K562 (cell line): Measurements from ENCODE around the gene ANGEL2. TPM values are rescaled to one million over a fixed set of nuclear protein-coding genes. Genes with fewer than 3 reads are reported as not detected.

Experiments used
- CBFA2T3 ChIP-seq: fragments of 450-650 bp; IDR thresholded peaks from 2 replicates; pipeline ENCODE4 v1.6.1; 2017
- CBX2 ChIP-seq: fragments of 200-600 bp; sonication (generic); IDR thresholded peaks from one replicate; pipeline ENCODE4 v1.6.1; 2012; ENCODE audit warnings: mild to moderate bottlenecking, low read length, inconsistent platforms; ENCODE audit not compliant: insufficient read depth, poor library complexity, severe bottlenecking
- CTCF ChIP-seq, 3 experiments: IDR thresholded peaks in 2 of 3; conservative IDR thresholded peaks in 1 of 3; 2 replicates each; pipeline ENCODE4 v1.5.1; 2011 to 2012; ENCODE audit warnings: low read length in 3 of 3, mild to moderate bottlenecking in 3 of 3, control low read depth in 2 of 3, improper control_type of control experiment in 1 of 3, inconsistent platforms in 1 of 3, low read depth in 1 of 3, mixed read lengths in 1 of 3, moderate library complexity in 1 of 3; ENCODE audit not compliant: insufficient read depth in 2 of 3
- HES1 ChIP-seq: fragments of 450-650 bp; IDR thresholded peaks from 2 replicates; pipeline ENCODE4 v1.6.1; 2016; ENCODE audit warnings: low read depth, mild to moderate bottlenecking, moderate library complexity
- HMGXB4 ChIP-seq: sonication (generic); formaldehyde crosslinking; IDR thresholded peaks from 2 replicates; pipeline ENCODE4 v1.8.1; 2023; ENCODE audit warnings: mild to moderate bottlenecking, missing genetic modification reagents
- KAT7 ChIP-seq: sonication (generic); formaldehyde crosslinking; IDR thresholded peaks from 2 replicates; pipeline ENCODE4 v1.8.0; 2022; ENCODE audit warnings: missing genetic modification reagents, mild to moderate bottlenecking, borderline replicate concordance
- LEF1 ChIP-seq: fragments of 450-650 bp; IDR thresholded peaks from 2 replicates; pipeline ENCODE4 v1.6.1; 2016; ENCODE audit warnings: mild to moderate bottlenecking
- MCM2 ChIP-seq: fragments of 450-650 bp; IDR thresholded peaks from 2 replicates; pipeline ENCODE4 v1.6.1; 2017; ENCODE audit warnings: low read depth, mild to moderate bottlenecking
- NFXL1 ChIP-seq: fragments of 450-650 bp; formaldehyde crosslinking; IDR thresholded peaks from 2 replicates; pipeline ENCODE4 v1.4.0; 2021; ENCODE audit warnings: mild to moderate bottlenecking
- PCBP1 ChIP-seq: fragments of 200-400 bp; formaldehyde crosslinking; IDR thresholded peaks from 2 replicates; pipeline ENCODE4 v1.6.1; 2018; ENCODE audit warnings: mild to moderate bottlenecking, low read depth, low read length; ENCODE audit not compliant: poor library complexity, severe bottlenecking
- RBM22 ChIP-seq: fragments of 200-400 bp; formaldehyde crosslinking; IDR thresholded peaks from 2 replicates; pipeline ENCODE4 v1.6.1; 2018; ENCODE audit warnings: low read length, low read depth; ENCODE audit not compliant: poor library complexity, severe bottlenecking
- SMARCA4 ChIP-seq: fragments of 450-650 bp; IDR thresholded peaks from 2 replicates; pipeline ENCODE4 v1.6.1; 2016
- TRIM24 ChIP-seq, 2 experiments: fragments of 450-650 bp; IDR thresholded peaks; 2 replicates each; pipeline ENCODE4 v1.6.1; 2016
- ZBTB17 ChIP-seq: fragments of 450-650 bp; formaldehyde crosslinking; IDR thresholded peaks from 2 replicates; pipeline ENCODE4 v1.4.0; 2020; ENCODE audit warnings: mild to moderate bottlenecking
- ZNF263 ChIP-seq: sonication (generic); formaldehyde crosslinking; IDR thresholded peaks from 2 replicates; pipeline ENCODE4 v1.8.0; 2022; ENCODE audit warnings: mild to moderate bottlenecking, missing genetic modification reagents, borderline replicate concordance
- ZNF780A ChIP-seq: fragments of 250-450 bp; sonication (Bioruptor Pico); IDR thresholded peaks from 2 replicates; pipeline ENCODE4 v1.5.0; 2021; ENCODE audit warnings: mild to moderate bottlenecking
- ZNF830 ChIP-seq: fragments of 250-450 bp; sonication (Bioruptor Pico); IDR thresholded peaks from 2 replicates; pipeline ENCODE4 v1.5.0; 2021; ENCODE audit warnings: mild to moderate bottlenecking
- polyA plus RNA-seq, 8 experiments: library from polyadenylated mRNA; depleted of rRNA in 4 of 8; stranded (reverse) in 5 of 8; unstranded in 3 of 8; fragments of >200 nt; fragmentation: Nextera tagmentation in 2 of 8; fragmentation: Illumina TruSeq in 1 of 8; extraction: Ambion mirVana in 2 of 8; extraction: Trizol in 1 of 8; gene quantifications; 2 replicates each; pipeline versions ENCODE4 v1.2.1 to v1.2.3, GENCODE V29; 2011 to 2014; ENCODE audit warnings: inconsistent platforms in 1 of 8, missing spikeins in 1 of 8
- total RNA-seq, 7 experiments: library from RNA; depleted of rRNA in 6 of 7; stranded (reverse); fragments of >200 nt in 6 of 7; fragmentation: Illumina TruSeq in 2 of 7; extraction: Trizol in 2 of 7; gene quantifications; 2 replicates each; pipeline versions ENCODE4 v1.2.1 to v1.2.3, GENCODE V29; 2011 to 2021; ENCODE audit warnings: low replicate concordance in 1 of 7
- TF ChIP-seq, protein P1 (sequence below): fragments of 250-450 bp; sonication (Bioruptor Pico); IDR thresholded peaks from 2 replicates; pipeline ENCODE4 v1.8.0; 2022; ENCODE audit warnings: inconsistent platforms, mild to moderate bottlenecking, moderate library complexity, borderline replicate concordance
- TF ChIP-seq, protein P2 (sequence below): sonication (generic); formaldehyde crosslinking; IDR thresholded peaks from 2 replicates; pipeline ENCODE4 v1.8.1; 2023; ENCODE audit warnings: mild to moderate bottlenecking, missing genetic modification reagents

ANGEL2 gene
- total and polyA plus RNA-seq, 9 of the 15 experiments (the other 6 are each of a cell fraction or from before 2014, with no cell fraction given), result 6.8 to 34.6 (median 26.2) TPM

DNA sequence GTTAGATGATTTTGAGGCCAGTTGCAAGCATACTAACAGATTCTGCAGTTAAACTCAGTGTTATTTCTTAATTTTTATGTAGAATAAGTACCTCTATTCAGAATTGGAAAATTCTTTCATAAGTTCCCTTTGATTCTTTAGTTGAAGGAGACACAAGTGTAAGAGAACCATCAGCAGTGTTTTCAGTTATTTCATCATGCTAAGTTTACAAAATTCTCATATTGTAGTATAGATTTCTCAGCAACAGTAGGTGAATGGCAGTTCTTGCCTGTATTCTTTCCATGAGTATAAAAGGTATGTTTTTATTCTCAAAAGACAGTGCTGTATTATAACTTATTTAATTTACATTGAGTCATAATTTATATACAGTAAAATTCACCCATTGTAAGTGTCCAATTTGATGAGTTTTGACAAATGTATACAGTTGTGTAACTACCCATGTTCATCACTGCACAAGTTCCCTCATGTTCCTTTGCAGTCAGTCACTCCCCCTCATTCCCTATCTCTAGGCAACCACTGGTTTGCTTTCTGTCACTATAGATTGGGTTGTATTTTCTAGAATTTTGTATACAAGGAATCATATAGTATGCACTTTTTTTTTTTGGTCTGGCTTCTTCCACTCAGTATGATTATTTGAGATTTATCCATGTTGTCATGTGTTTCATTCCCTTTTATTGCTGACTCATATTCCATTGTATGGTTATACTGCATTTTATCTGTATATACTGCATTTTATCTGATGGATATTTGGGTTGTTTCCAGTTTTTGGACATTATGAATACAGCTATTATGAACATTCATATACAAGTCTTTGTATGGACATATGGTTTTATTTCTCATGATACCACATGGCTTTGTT is 39.3 kb upstream of the ANGEL2 start (continued):
- no peak for TF ChIP-seq KAT7 (CRISPR knock-in tag)
- TF ChIP-seq HES1, result peak; percentile 10; the same call in 1 of the 2 replicates
- TF ChIP-seq, protein P1, sequence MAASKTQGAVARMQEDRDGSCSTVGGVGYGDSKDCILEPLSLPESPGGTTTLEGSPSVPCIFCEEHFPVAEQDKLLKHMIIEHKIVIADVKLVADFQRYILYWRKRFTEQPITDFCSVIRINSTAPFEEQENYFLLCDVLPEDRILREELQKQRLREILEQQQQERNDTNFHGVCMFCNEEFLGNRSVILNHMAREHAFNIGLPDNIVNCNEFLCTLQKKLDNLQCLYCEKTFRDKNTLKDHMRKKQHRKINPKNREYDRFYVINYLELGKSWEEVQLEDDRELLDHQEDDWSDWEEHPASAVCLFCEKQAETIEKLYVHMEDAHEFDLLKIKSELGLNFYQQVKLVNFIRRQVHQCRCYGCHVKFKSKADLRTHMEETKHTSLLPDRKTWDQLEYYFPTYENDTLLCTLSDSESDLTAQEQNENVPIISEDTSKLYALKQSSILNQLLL (CRISPR knock-in tag), result no peak
- no peak for TF ChIP-seq ZBTB17
- peak in 1 of 2 experiments; percentile 53; a peak in 2 of 4 replicates for TF ChIP-seq TRIM24 (IDR thresholded peaks at IDR 0.05)
- no peak for TF ChIP-seq ZNF830
- TF ChIP-seq HMGXB4 (CRISPR knock-in tag), result no peak
- TF ChIP-seq PCBP1, result no peak
- no peak for TF ChIP-seq CTCF (IDR thresholded peaks at IDR 0.05 in 2 of 3, conservative IDR thresholded peaks at IDR 0.05 in 1 of 3; ENCODE audit: insufficient read depth in 2 of 3, low read depth in 1 of 3, low read length in 3 of 3)
- no peak for TF ChIP-seq CBX2
- TF ChIP-seq, protein P2, sequence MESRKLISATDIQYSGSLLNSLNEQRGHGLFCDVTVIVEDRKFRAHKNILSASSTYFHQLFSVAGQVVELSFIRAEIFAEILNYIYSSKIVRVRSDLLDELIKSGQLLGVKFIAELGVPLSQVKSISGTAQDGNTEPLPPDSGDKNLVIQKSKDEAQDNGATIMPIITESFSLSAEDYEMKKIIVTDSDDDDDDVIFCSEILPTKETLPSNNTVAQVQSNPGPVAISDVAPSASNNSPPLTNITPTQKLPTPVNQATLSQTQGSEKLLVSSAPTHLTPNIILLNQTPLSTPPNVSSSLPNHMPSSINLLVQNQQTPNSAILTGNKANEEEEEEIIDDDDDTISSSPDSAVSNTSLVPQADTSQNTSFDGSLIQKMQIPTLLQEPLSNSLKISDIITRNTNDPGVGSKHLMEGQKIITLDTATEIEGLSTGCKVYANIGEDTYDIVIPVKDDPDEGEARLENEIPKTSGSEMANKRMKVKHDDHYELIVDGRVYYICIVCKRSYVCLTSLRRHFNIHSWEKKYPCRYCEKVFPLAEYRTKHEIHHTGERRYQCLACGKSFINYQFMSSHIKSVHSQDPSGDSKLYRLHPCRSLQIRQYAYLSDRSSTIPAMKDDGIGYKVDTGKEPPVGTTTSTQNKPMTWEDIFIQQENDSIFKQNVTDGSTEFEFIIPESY, result no peak
- TF ChIP-seq CBFA2T3, result peak; percentile 77
- no peak for TF ChIP-seq NFXL1 (CRISPR knock-in tag)
- no peak for TF ChIP-seq RBM22
- TF ChIP-seq LEF1, result no peak; the same call in 1 of the 2 replicates
- TF ChIP-seq ZNF780A (CRISPR knock-in tag), result no peak
- no peak for TF ChIP-seq MCM2
- no peak for TF ChIP-seq ZNF263
- TF ChIP-seq SMARCA4, result peak; percentile 87
